Fibroblast of upper back skin (primary cell): ENCODE data around the gene C13orf46.
A peak's percentile ranks its signal among the peaks of the same experiment; 100 is the strongest.

ENCODE experiments used
- DNase-seq: peaks from one replicate; pipeline ENCODE4 v3.0.0-alpha.2; 2013

C13orf46 gene

GRCh38 chr13:113936166-113936965 lies 37.5 kb downstream of the C13orf46 start:
- no peak for DNase-seq

GRCh38 chr13:113935001-113935844 lies 38.7 kb downstream of the C13orf46 start:
- no peak for DNase-seq

- DNase-seq = no peak
Observed at GRCh38 chr13:113934576-113934975, 39.3 kb downstream of the C13orf46 start.

- DNase-seq = no peak
Observed at GRCh38 chr13:113933901-113934300, 40.0 kb downstream of the C13orf46 start.

- no peak for DNase-seq
Observed at GRCh38 chr13:113931841-113932459, 41.9 kb downstream of the C13orf46 start.

GRCh38 chr13:113930671-113931637 lies 42.9 kb downstream of the C13orf46 start:
- no peak for DNase-seq

- DNase-seq = peak; percentile 28
Observed at GRCh38 chr13:113929628-113930615, 44.0 kb downstream of the C13orf46 start.

GRCh38 chr13:113928685-113929627 lies 44.9 kb downstream of the C13orf46 start:
- peak; percentile 96 for DNase-seq

- DNase-seq = peak; percentile 100
Observed at GRCh38 chr13:113927661-113928581, 46.0 kb downstream of the C13orf46 start.

GRCh38 chr13:113926951-113927660 lies 46.8 kb downstream of the C13orf46 start:
- DNase-seq = no peak

GRCh38 chr13:113926301-113926761 lies 47.5 kb downstream of the C13orf46 start:
- peak; percentile 91 for DNase-seq

DNA sequence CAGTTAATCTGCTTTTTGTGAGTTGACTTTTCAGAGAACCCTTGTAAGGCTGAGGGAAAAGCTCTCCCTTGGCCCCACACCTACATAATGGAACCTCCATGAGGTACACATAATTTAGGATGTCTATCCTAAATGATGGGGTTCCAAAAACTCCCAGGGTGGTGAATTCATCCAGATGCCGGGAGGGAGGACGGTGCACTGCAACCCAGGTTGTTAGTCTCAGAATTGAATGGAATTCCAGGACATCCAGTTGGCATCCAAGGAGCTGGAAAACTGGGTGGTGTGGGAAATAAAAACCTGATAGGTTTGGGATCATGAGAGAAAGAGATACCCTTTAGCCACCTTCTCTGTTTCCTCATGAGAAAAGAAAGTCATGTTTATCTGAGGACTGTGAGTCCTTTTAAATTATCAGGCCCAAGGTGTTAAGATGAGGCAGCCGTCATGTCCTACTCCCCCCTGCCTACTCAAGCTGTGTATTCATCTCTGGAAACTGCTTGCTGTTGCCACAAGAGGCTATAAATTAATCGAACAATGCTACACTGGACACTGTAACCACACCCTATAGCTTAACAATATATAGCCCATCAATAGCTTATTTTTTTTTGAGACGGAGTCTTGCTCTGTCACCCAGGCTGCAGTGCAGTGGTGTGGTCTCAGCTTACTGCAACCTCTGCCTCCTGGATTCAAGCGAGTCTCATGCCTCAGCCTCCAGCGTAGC lies 49.5 kb downstream of the C13orf46 start:
- no peak for DNase-seq

DNA sequence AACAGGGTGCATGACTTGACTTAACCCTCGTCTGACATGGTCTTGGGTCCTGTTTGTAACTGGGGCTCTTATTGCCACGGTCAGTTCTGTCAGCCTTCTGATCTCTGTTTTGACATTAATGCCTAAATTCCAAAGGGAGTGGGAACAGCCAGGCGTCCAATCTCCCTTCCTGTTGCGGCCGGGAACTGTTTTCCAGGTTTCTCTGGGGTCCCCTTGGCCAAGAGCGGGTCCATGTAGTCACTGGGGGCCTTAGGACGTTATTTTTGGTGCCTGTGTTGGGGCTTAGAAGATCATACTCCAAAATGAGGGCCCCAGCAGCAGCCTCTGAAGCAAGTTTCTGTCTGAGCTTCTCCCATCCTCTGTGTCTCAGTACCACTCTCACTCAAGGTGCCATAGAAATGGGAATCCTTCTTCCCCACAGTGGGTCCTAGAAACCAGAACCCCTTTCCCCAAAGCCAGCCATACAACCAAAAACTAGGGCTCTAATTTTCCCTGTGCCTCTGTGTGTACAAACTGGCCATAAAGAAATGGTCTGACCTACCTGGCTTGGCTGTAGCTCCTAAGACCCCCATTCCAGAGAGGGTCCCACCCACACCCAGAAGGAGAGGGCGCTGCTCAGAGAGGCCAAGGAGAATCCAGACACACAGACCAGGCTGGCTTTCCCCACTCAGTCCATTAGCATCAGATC lies 50.4 kb downstream of the C13orf46 start:
- no peak for DNase-seq

- DNase-seq = no peak
Observed at GRCh38 chr13:113922412-113923118, 51.3 kb downstream of the C13orf46 start.

DNA sequence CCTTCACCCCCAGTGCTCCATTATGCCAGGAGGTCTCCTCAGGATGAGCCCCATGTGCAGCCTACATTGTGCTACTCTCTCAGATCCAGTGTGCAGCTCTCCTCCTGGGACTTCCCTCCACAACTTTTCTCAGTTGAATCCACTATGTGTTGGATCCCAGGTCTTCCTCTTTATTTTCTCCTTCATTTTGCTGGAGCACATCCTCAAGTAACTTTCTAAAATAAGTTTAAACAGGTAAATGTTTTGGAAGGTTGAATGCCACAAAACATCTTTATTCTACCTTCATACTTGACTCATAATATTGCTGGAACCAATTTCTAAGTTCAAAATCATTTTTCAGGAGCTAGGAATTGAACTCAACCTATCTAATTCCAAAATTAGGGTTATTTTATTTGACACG lies 52.1 kb downstream of the C13orf46 start:
- no peak for DNase-seq
